H1 (cell line): Measurements from ENCODE around the gene SPATA31D4. TPM values are rescaled to one million over a fixed set of nuclear protein-coding genes. Genes with fewer than 3 reads are reported as not detected.

Source experiments
- CTCF ChIA-PET: fragments of 300-600 bp; sonication (Branson Sonifier 250); formaldehyde crosslinking; loops from one replicate; lab custom pipeline; 2021; ENCODE audit not compliant: partially characterized antibody; lab: Charles Lee
- POLR2A ChIA-PET: fragments of 300-600 bp; sonication (Branson Sonifier 250); formaldehyde crosslinking; loops from one replicate; lab custom pipeline; 2021; ENCODE audit warnings: inconsistent platforms; ENCODE audit not compliant: partially characterized antibody; lab: Charles Lee
- DNase-seq, 2 experiments: peaks; one replicate each; pipeline versions ENCODE4 v3.0.0 to v3.0.0-alpha.2; 2010 to 2022; ENCODE audit warnings: low spot score in 2 of 2, low read depth in 1 of 2, mixed read lengths in 1 of 2
- FAIRE-seq: peaks from 2 replicates; lab custom pipeline; 2011; peaks lifted over from hg19 to GRCh38; lab: Jason Lieb, UNC
- H2AFZ ChIP-seq: 2 replicates; pipeline ENCODE4 v1.8.1; 2012; ENCODE audit warnings: low read length, inconsistent platforms
- H2AK5ac ChIP-seq: 2 replicates; pipeline ENCODE4 v1.6.1; 2013; ENCODE audit warnings: low read depth, low read length
- H2BK120ac ChIP-seq: replicated peaks from 2 replicates; pipeline ENCODE3; 2013; ENCODE audit warnings: low read depth, low read length, inconsistent platforms
- H2BK12ac ChIP-seq: 2 replicates; pipeline ENCODE4 v1.6.1; 2013; ENCODE audit warnings: low read depth, low read length
- H2BK15ac ChIP-seq: 2 replicates; pipeline ENCODE4 v1.6.1; 2013; ENCODE audit warnings: low read length
- H2BK20ac ChIP-seq: 2 replicates; pipeline ENCODE4 v1.6.1; 2013; ENCODE audit warnings: low read length
- H2BK5ac ChIP-seq: 2 replicates; pipeline ENCODE4 v1.6.1; 2013; ENCODE audit warnings: low read depth, low read length
- H3K14ac ChIP-seq: 2 replicates; pipeline ENCODE4 v1.6.1; 2013; ENCODE audit warnings: inconsistent platforms; ENCODE audit not compliant: insufficient read length
- H3K18ac ChIP-seq: 2 replicates; pipeline ENCODE4 v1.6.1; 2013; ENCODE audit warnings: low read length; ENCODE audit errors: extremely low read depth
- H3K23ac ChIP-seq: 2 replicates; pipeline ENCODE4 v1.6.1; 2013; ENCODE audit warnings: inconsistent platforms; ENCODE audit not compliant: insufficient read length
- H3K23me2 ChIP-seq: 2 replicates; pipeline ENCODE4 v1.6.1; 2013; ENCODE audit warnings: low read depth, low read length
- H3K27ac ChIP-seq: 2 replicates; pipeline ENCODE4 v1.6.1; 2011; ENCODE audit warnings: low read depth, low read length, inconsistent platforms
- H3K27me3 ChIP-seq, 4 experiments: replicated peaks in 1 of 4; 1 replicate in 1 of 4; 2 replicates in 3 of 4; pipeline versions ENCODE4 v1.6.1 to v1.8.1; 2011 to 2013; ENCODE audit warnings: low read length in 3 of 4, mild to moderate bottlenecking in 3 of 4, inconsistent platforms in 2 of 4, mixed read lengths in 2 of 4, moderate library complexity in 1 of 4; ENCODE audit not compliant: control insufficient read depth in 3 of 4, insufficient read depth in 3 of 4; ENCODE audit errors: extremely low read depth in 1 of 4
- H3K36me3 ChIP-seq, 4 experiments: 2 replicates each; pipeline versions ENCODE4 v1.6.1 to v1.8.1; 2011 to 2013; ENCODE audit warnings: mild to moderate bottlenecking in 4 of 4, low read length in 3 of 4, moderate library complexity in 2 of 4, control low read depth in 1 of 4, inconsistent platforms in 1 of 4; ENCODE audit not compliant: insufficient read depth in 4 of 4, control insufficient read depth in 2 of 4
- H3K4ac ChIP-seq: replicated peaks from 2 replicates; pipeline ENCODE3; 2013; ENCODE audit warnings: low read length, low read depth, mixed read lengths, inconsistent platforms; ENCODE audit not compliant: insufficient read length
- H3K4me1 ChIP-seq, 4 experiments: replicated peaks in 1 of 4; 1 replicate in 1 of 4; 2 replicates in 3 of 4; pipeline versions ENCODE4 v1.6.1 to v1.8.1; 2011 to 2013; ENCODE audit warnings: low read length in 3 of 4, inconsistent platforms in 2 of 4, mixed read lengths in 1 of 4; ENCODE audit not compliant: insufficient read depth in 4 of 4, control insufficient read depth in 3 of 4
- H3K4me2 ChIP-seq, 2 experiments: 2 replicates each; pipeline versions ENCODE4 v1.6.1 to v1.8.1; 2011 to 2013; ENCODE audit warnings: low read depth in 2 of 2, low read length in 2 of 2, control low read depth in 1 of 2, inconsistent platforms in 1 of 2, mild to moderate bottlenecking in 1 of 2; ENCODE audit not compliant: insufficient read depth in 1 of 2
- H3K4me3 ChIP-seq, 4 experiments: fragments of 200-600, 300-600 bp in 1 of 4; sonication (generic), shearing (Covaris generic), sonication (Bioruptor Twin) in 1 of 4; 2 replicates each; pipeline versions ENCODE4 v1.5.1 to v1.8.1; 2011 to 2016; ENCODE audit warnings: low read length in 4 of 4, low read depth in 3 of 4, control low read depth in 2 of 4, inconsistent platforms in 2 of 4, mild to moderate bottlenecking in 2 of 4, mixed read lengths in 1 of 4, moderate library complexity in 1 of 4; ENCODE audit not compliant: insufficient read depth in 2 of 4; ENCODE audit errors: extremely low read depth in 1 of 4
- H3K56ac ChIP-seq: replicated peaks from 2 replicates; pipeline ENCODE3; 2013; ENCODE audit warnings: low read depth, mild to moderate bottlenecking, mixed read lengths, low read length, inconsistent platforms; ENCODE audit not compliant: insufficient read length
- H3K79me1 ChIP-seq: 2 replicates; pipeline ENCODE4 v1.6.1; 2013; ENCODE audit warnings: low read depth, low read length, control low read depth
- H3K79me2 ChIP-seq, 2 experiments: 2 replicates each; pipeline versions ENCODE4 v1.6.1 to v1.8.1; 2012 to 2013; ENCODE audit warnings: low read length in 2 of 2, mild to moderate bottlenecking in 2 of 2, inconsistent platforms in 1 of 2; ENCODE audit not compliant: insufficient read depth in 2 of 2, control insufficient read depth in 1 of 2
- H3K9ac ChIP-seq, 4 experiments: replicated peaks in 1 of 4; 1 replicate in 1 of 4; 2 replicates in 3 of 4; pipeline versions ENCODE4 v1.6.1 to v1.8.1; 2011 to 2013; ENCODE audit warnings: low read depth in 3 of 4, low read length in 3 of 4, control low read depth in 2 of 4, mild to moderate bottlenecking in 2 of 4, moderate library complexity in 2 of 4, inconsistent platforms in 1 of 4; ENCODE audit errors: extremely low read depth in 1 of 4
- H3K9me3 ChIP-seq, 2 experiments: 2 replicates each; pipeline versions ENCODE4 v1.6.1 to v1.8.1; 2012 to 2013; ENCODE audit warnings: mild to moderate bottlenecking in 2 of 2, moderate library complexity in 2 of 2, control low read depth in 1 of 2, inconsistent platforms in 1 of 2, low read depth in 1 of 2, low read length in 1 of 2, mixed read lengths in 1 of 2; ENCODE audit not compliant: insufficient read depth in 2 of 2
- H4K20me1 ChIP-seq, 2 experiments: replicated peaks in 1 of 2; 2 replicates each; pipeline versions ENCODE3 to v1.8.1; 2011 to 2013; ENCODE audit warnings: inconsistent platforms in 2 of 2, low read length in 2 of 2, mild to moderate bottlenecking in 1 of 2; ENCODE audit not compliant: insufficient read depth in 2 of 2, control insufficient read depth in 1 of 2
- H4K5ac ChIP-seq: 2 replicates; pipeline ENCODE4 v1.6.1; 2013; ENCODE audit warnings: low read length, low read depth, mixed read lengths, inconsistent platforms; ENCODE audit not compliant: insufficient read length
- H4K8ac ChIP-seq: 2 replicates; pipeline ENCODE4 v1.8.0; 2013; ENCODE audit warnings: mild to moderate bottlenecking, moderate library complexity, low read length, inconsistent platforms; ENCODE audit not compliant: insufficient read depth; ENCODE audit errors: extremely low read depth
- H4K91ac ChIP-seq: replicated peaks from 2 replicates; pipeline ENCODE3; 2013; ENCODE audit warnings: low read length, mixed read lengths, inconsistent platforms; ENCODE audit not compliant: insufficient read length
- CHD1 ChIP-seq: IDR thresholded peaks from 2 replicates; pipeline ENCODE4 v1.6.1; 2012; ENCODE audit warnings: low read depth, low read length, improper control_type of control experiment
- E2F6 ChIP-seq: IDR thresholded peaks from 2 replicates; pipeline ENCODE4 v1.6.1; 2012; ENCODE audit warnings: inconsistent platforms
- EGR1 ChIP-seq: IDR thresholded peaks from 2 replicates; pipeline ENCODE4 v1.6.1; 2011; ENCODE audit warnings: low read depth, low read length, borderline replicate concordance
- EZH2 ChIP-seq: fragments of 200-600 bp; sonication (generic); IDR thresholded peaks from 2 replicates; pipeline ENCODE4 v1.7.1; 2012; ENCODE audit warnings: low read depth, mild to moderate bottlenecking, moderate library complexity, low read length, inconsistent platforms; ENCODE audit not compliant: severe bottlenecking
- JUN ChIP-seq: IDR thresholded peaks from 2 replicates; pipeline ENCODE4 v1.6.1; 2011; ENCODE audit warnings: low read depth, mild to moderate bottlenecking, improper control_type of control experiment, low read length
- POU5F1 ChIP-seq: IDR thresholded peaks from 2 replicates; pipeline ENCODE4 v1.6.1; 2011; ENCODE audit warnings: low read depth, mild to moderate bottlenecking, low read length, moderate library complexity
- RAD21 ChIP-seq, 2 experiments: IDR thresholded peaks in 1 of 2; conservative IDR thresholded peaks in 1 of 2; 2 replicates each; pipeline ENCODE4 v1.6.1; 2011; ENCODE audit warnings: low read depth in 2 of 2, low read length in 2 of 2, improper control_type of control experiment in 1 of 2, inconsistent platforms in 1 of 2, mild to moderate bottlenecking in 1 of 2, moderate library complexity in 1 of 2
- RBBP5 ChIP-seq: IDR thresholded peaks from 2 replicates; pipeline ENCODE4 v1.7.1; 2012; ENCODE audit warnings: low read depth, mild to moderate bottlenecking, inconsistent platforms, low read length, moderate library complexity, borderline replicate concordance
- RNF2 ChIP-seq: fragments of 200-900, 300-1000 bp; sonication (generic); IDR thresholded peaks from 2 replicates; pipeline ENCODE4 v1.7.1; 2016; ENCODE audit warnings: borderline replicate concordance, low read depth, mild to moderate bottlenecking, antibody characterized with exemption, low read length; ENCODE audit not compliant: poor library complexity, severe bottlenecking; ENCODE audit errors: missing control alignments
- RXRA ChIP-seq: IDR thresholded peaks from 2 replicates; pipeline ENCODE4 v1.6.1; 2011; ENCODE audit warnings: low read depth, mild to moderate bottlenecking, low read length, moderate library complexity; ENCODE audit not compliant: insufficient read depth
- SP4 ChIP-seq: IDR thresholded peaks from 2 replicates; pipeline ENCODE4 v1.6.1; 2012; ENCODE audit warnings: low read length, inconsistent platforms
- TBP ChIP-seq: IDR thresholded peaks from 2 replicates; pipeline ENCODE4 v1.6.1; 2011; ENCODE audit warnings: low read depth, low read length, improper control_type of control experiment
- YY1 ChIP-seq: IDR thresholded peaks from 2 replicates; pipeline ENCODE4 v1.6.1; 2011; ENCODE audit warnings: low read depth, mild to moderate bottlenecking, low read length
- ZNF274 ChIP-seq: IDR thresholded peaks from 2 replicates; pipeline ENCODE4 v1.7.0; 2012; ENCODE audit warnings: low read length, borderline replicate concordance; ENCODE audit errors: extremely low read depth
- polyA plus RNA-seq, 7 experiments: library from polyadenylated mRNA; depleted of rRNA in 3 of 7; stranded (reverse) in 5 of 7; unstranded in 2 of 7; fragments of >200 nt in 5 of 7; fragments of 200-250 nt in 2 of 7; gene quantifications; 1 replicate in 5 of 7; 2 replicates in 1 of 7; 4 replicates in 1 of 7; pipeline versions ENCODE4 v1.2.1 to v1.2.3, GENCODE V29; 2011 to 2013; ENCODE audit warnings: missing spikeins in 2 of 7, mixed read lengths in 2 of 7
- total RNA-seq: library from RNA; stranded (reverse); fragmentation: NEBNext Ultra II Directional; extraction: Animal tissue kit (Norgen Biotek cat#: 25700); gene quantifications from 2 replicates; pipeline ENCODE4 v1.2.1, GENCODE V29; 2021

Gene SPATA31D4
- total and polyA plus RNA-seq, 2 of the 8 experiments (the other 6 are each of a cell fraction or from before 2014, with no cell fraction given), result not detected

GRCh38 chr9:81969971-81970370 is 41.7 kb downstream of the SPATA31D4 start:
- Histone ChIP-seq H4K5ac (no peak overlapping the region), H3K79me2 (no peaks in the 10 kb centered on the region), H2BK12ac (no peak overlapping the region), H3K27ac (no peak overlapping the region), H3K56ac (no peak overlapping the region), H3K27me3 (no peaks in the 10 kb centered on the region), H3K4ac (no peak overlapping the region), H2AFZ (no peak overlapping the region), H3K79me1 (no peaks in the 10 kb centered on the region), H3K9me3 (peaks cover 2 to 3% of the 10 kb centered on the region in 2 experiments; a peak in 1 of 4 replicates), H3K9ac (no peak overlapping the region), H3K36me3 (no peaks in the 10 kb centered on the region), H2BK5ac (no peak overlapping the region), H3K18ac (no peak overlapping the region), H4K8ac (no peak overlapping the region), H2BK15ac (no peak overlapping the region), H3K4me1 (no peaks in the 10 kb centered on the region), H2BK120ac (no peak overlapping the region), H4K20me1 (no peaks in the 10 kb centered on the region), H2BK20ac (no peak overlapping the region), H3K14ac (no peak overlapping the region), H3K23me2 (no peaks in the 10 kb centered on the region), H3K4me3 (no peak overlapping the region), H3K4me2 (no peak overlapping the region), H4K91ac (no peak overlapping the region), H3K23ac (no peak overlapping the region), H2AK5ac (no peak overlapping the region)
- no peak for FAIRE-seq
- no peak for DNase-seq
- POLR2A ChIA-PET, result no interaction called here
- CTCF ChIA-PET, result no interaction called here
- no peak for TF ChIP-seq EGR1
- no peak for TF ChIP-seq E2F6
- TF ChIP-seq RAD21 (IDR thresholded peaks at IDR 0.05 in 1 of 2, conservative IDR thresholded peaks at IDR 0.05 in 1 of 2; ENCODE audit: low read depth in 2 of 2, low read length in 2 of 2), result no peak
- no peak for TF ChIP-seq TBP
- no peak for TF ChIP-seq RXRA
- no peak for TF ChIP-seq EZH2
- TF ChIP-seq POU5F1, result no peak
- TF ChIP-seq RNF2, result no peak
- TF ChIP-seq SP4, result no peak
- TF ChIP-seq JUN, result no peak
- no peak for TF ChIP-seq CHD1
- TF ChIP-seq ZNF274, result no peak
- TF ChIP-seq RBBP5, result no peak
- TF ChIP-seq YY1, result no peak
